Subcutaneous adipose tissue (tissue), 4 donors: ENCODE measurements around the gene SACS. TPM values are rescaled to one million over a fixed set of nuclear protein-coding genes. Genes with fewer than 3 reads are reported as not detected.

Source experiments
- CTCF ChIP-seq: fragments of 450-650 bp; IDR thresholded peaks from one replicate; pipeline ENCODE4 v1.5.1; 2016; ENCODE audit warnings: low read depth, mild to moderate bottlenecking, control low read depth, antibody characterized with exemption, moderate library complexity
- total RNA-seq, 4 donors: library from RNA; depleted of rRNA; stranded (reverse); fragments of >200 nt; gene quantifications; one replicate each; pipeline ENCODE4 v1.1.0, GENCODE V29; 2016

Gene SACS
- total RNA-seq, 4 donors from 2014 or later: 16.6 to 25.0 (median 19.9) TPM

GRCh38 chr13:23437916-23438315 is 4.4 kb upstream of the SACS start:
- TF ChIP-seq CTCF: no peak

- no peak for TF ChIP-seq CTCF
Observed at GRCh38 chr13:23436680-23437079, 3.2 kb upstream of the SACS start.

GRCh38 chr13:23434491-23434890 is 989 bp upstream of the SACS start:
- no peak for TF ChIP-seq CTCF

- TF ChIP-seq CTCF: no peak
Observed at GRCh38 chr13:23432626-23433025, 876 bp downstream of the SACS start.

GRCh38 chr13:23430664-23431063 is 2.8 kb downstream of the SACS start:
- TF ChIP-seq CTCF: no peak

GRCh38 chr13:23427881-23428528 is 5.5 kb downstream of the SACS start:
- no peak for TF ChIP-seq CTCF

GRCh38 chr13:23427342-23427843 is 6.1 kb downstream of the SACS start:
- no peak for TF ChIP-seq CTCF
